Heart right ventricle (tissue), 16 donors: ENCODE measurements around the gene POU3F3. TPM values are rescaled to one million over a fixed set of nuclear protein-coding genes. Genes with fewer than 3 reads are reported as not detected.

Experiments used
- ATAC-seq, 8 donors: fragments of 200-7000 bp; cut with Tn5 transposase; one replicate each; pipeline ENCODE4 v1.9.1; 2020; ENCODE audit warnings: mild to moderate bottlenecking in 8 of 8, moderate library complexity in 8 of 8, moderate number of reproducible peaks in 1 of 8
- DNase-seq, 2 donors: peaks; one replicate each; pipeline ENCODE4 v3.0.0-alpha.2; 2020
- H3K27ac ChIP-seq, 10 donors: fragments of 200-600 bp; sonication (generic) in 2 of 10; one replicate each; pipeline versions ENCODE4 v1.5.0 to v1.8.0; 2020 to 2022; ENCODE audit warnings: mild to moderate bottlenecking in 3 of 10
- H3K27me3 ChIP-seq, 7 donors: fragments of 200-600 bp; one replicate each; pipeline ENCODE4 v1.8.0; 2021 to 2022; ENCODE audit warnings: mild to moderate bottlenecking in 2 of 7
- H3K36me3 ChIP-seq, 9 donors: fragments of 200-600 bp; sonication (generic) in 1 of 9; one replicate each; pipeline versions ENCODE4 v1.5.0 to v1.8.0; 2020 to 2022; ENCODE audit warnings: mild to moderate bottlenecking in 2 of 9
- H3K4me1 ChIP-seq, 9 donors: fragments of 200-600 bp; sonication (generic) in 1 of 9; one replicate each; pipeline versions ENCODE4 v1.5.0 to v1.8.0; 2020 to 2022; ENCODE audit warnings: mild to moderate bottlenecking in 4 of 9
- H3K4me3 ChIP-seq, 10 donors: fragments of 200-600 bp; sonication (generic) in 2 of 10; one replicate each; pipeline versions ENCODE4 v1.5.0 to v1.8.0; 2020 to 2022; ENCODE audit warnings: mild to moderate bottlenecking in 7 of 10, moderate library complexity in 2 of 10
- H3K9me3 ChIP-seq, 11 donors: fragments of 200-600 bp in 10 of 11; sonication (generic) in 2 of 11; one replicate each; pipeline versions ENCODE4 v1.5.0 to v1.8.0; 2013 to 2022; ENCODE audit warnings: mild to moderate bottlenecking in 2 of 11, control low read depth in 1 of 11, moderate library complexity in 1 of 11
- CTCF ChIP-seq, 9 donors: fragments of 200-600 bp; sonication (generic) in 2 of 9; IDR thresholded peaks; one replicate each; pipeline versions ENCODE4 v1.5.0 to v1.8.0; 2021 to 2022; ENCODE audit warnings: antibody characterized with exemption in 9 of 9, mild to moderate bottlenecking in 5 of 9, moderate library complexity in 1 of 9
- WGBS, 2 donors: extraction: QIAGEN DNeasy Blood & Tissue Kit; methylation state at CpG; one replicate each; pipeline ENCODE4 v1.1.7; 2013; ENCODE audit warnings: inconsistent platforms in 1 of 2; 5-methylcytosine and 5-hydroxymethylcytosine counted together
- intact Hi-C, 10 donors: fragments of 100-400 bp; cut with DNase I; formaldehyde crosslinking; loops; one replicate each; pipeline versions ENCODE4 v1.11.1 to v1.14.2; 2022
- polyA plus RNA-seq, 2 donors: library from polyadenylated mRNA; stranded (reverse); fragments of 200-250 nt; gene quantifications; one replicate each; pipeline ENCODE4 v1.2.3, GENCODE V29; 2013
- total RNA-seq, 10 donors: library from RNA; stranded (reverse); fragmentation: NEBNext Ultra II Directional in 3 of 10; extraction: Animal tissue kit (Norgen Biotek cat#: 25700) in 3 of 10; gene quantifications; one replicate each; pipeline versions ENCODE4 v1.2.1 to v1.2.4, GENCODE V29; 2021 to 2023
- donor health status: Arrhythmogenic right ventricular cardiomyopathy.
- donor health status: ischemic (EF 13 %, LVEDD 7.1; RV severe dilation, severe dysfunction).
- donor health status: healthy with polysubstance abuse.
- donor health status: DM: no; HTN: yes; CAD: no.
- donor health status: DM: no; HTN: no; CAD: no.
- donor health status: ischemic (EF 25% LVEDD 6.9; RV normal size, moderate dysfunction).
- donor health status: ischemic (EF 25% LVEDD 5.7; RV mildly dilated, moderate dysfunction).
- donor health status: healthy.
- donor health status: DM: yes; HTN: yes; CAD: no.
- donor health status: Ischemic cardiomyopathy.
- donor health status: ischemic (EF 35%, LVEDD 5.7; RV mildly dilated, moderate dysfunction).
- donor health status: nonischemic (EF 11% LVEDD 7.7; RV severe dilation, severe dysfunction).
- donor health status: DM: yes; HTN: yes; CAD: no.
- donor health status: PGD.
- donor health status: ischemic (EF 29% LVEDD 5.4; RV normal size, mild dysfunction).
- donor health status: nonischemic (EF 23%, LVEDD 6.1; RV moderate dilation, normal function).

Gene POU3F3
- total and polyA plus RNA-seq, 12 donors = 0.04 to 0.61 (median 0.12) TPM; not detected in 5

- no peak for TF ChIP-seq CTCF (IDR thresholded peaks at IDR 0.05)
- no peak overlapping the region for H3K27ac ChIP-seq
- H3K9me3 ChIP-seq = no peaks in the 10 kb centered on the region
- no peak for DNase-seq
- WGBS, 2 donors = 3 to 5% methylated on average over 11 of the region's 11 CpGs
- H3K4me1 ChIP-seq = peaks cover 0 to 33% (median 18%) of the 10 kb centered on the region in 9 donors
- peaks cover 62 to 100% (median 100%) of the 10 kb centered on the region in 7 donors for H3K27me3 ChIP-seq
- peak overlapping the region in 5 of 10 donors; percentile 3 to 44 (median 32) for H3K4me3 ChIP-seq
- no peaks in the 10 kb centered on the region for H3K36me3 ChIP-seq
- intact Hi-C loops = no loop called here
- no peak for ATAC-seq
Measured at GRCh38 chr2:104861351-104862057, 7.6 kb downstream of the POU3F3 start.

GRCh38 chr2:104862058-104862941 is 8.4 kb downstream of the POU3F3 start:
- H3K9me3 ChIP-seq = no peaks in the 10 kb centered on the region
- H3K4me3 ChIP-seq = peak overlapping the region in 5 of 10 donors; percentile 9 to 44 (median 32)
- H3K4me1 ChIP-seq = peaks cover 0 to 27% (median 14%) of the 10 kb centered on the region in 9 donors
- DNase-seq = no peak
- intact Hi-C loops = no loop called here
- peaks cover 67 to 100% (median 100%) of the 10 kb centered on the region in 7 donors for H3K27me3 ChIP-seq
- peak in 3 of 8 donors; percentile 20 to 74 (median 48) for ATAC-seq
- 1 to 4% methylated on average over 60 of the region's 60 CpGs for WGBS, 2 donors
- TF ChIP-seq CTCF (IDR thresholded peaks at IDR 0.05) = no peak
- no peaks in the 10 kb centered on the region for H3K36me3 ChIP-seq
- no peak overlapping the region for H3K27ac ChIP-seq

GRCh38 chr2:104863146-104863467 is 9.2 kb downstream of the POU3F3 start:
- peaks cover 67 to 100% (median 100%) of the 10 kb centered on the region in 7 donors for H3K27me3 ChIP-seq
- peaks cover 0 to 22% (median 9%) of the 10 kb centered on the region in 9 donors for H3K4me1 ChIP-seq
- ATAC-seq (no peak), DNase-seq (no peak)
- intact Hi-C loops = no loop called here
- WGBS, 2 donors = 7 to 14% methylated on average over 8 of the region's 8 CpGs
- no peak overlapping the region for H3K4me3 ChIP-seq
- no peaks in the 10 kb centered on the region for H3K9me3 ChIP-seq
- no peak for TF ChIP-seq CTCF (IDR thresholded peaks at IDR 0.05)
- H3K36me3 ChIP-seq = no peaks in the 10 kb centered on the region
- H3K27ac ChIP-seq = no peak overlapping the region

- TF ChIP-seq CTCF (IDR thresholded peaks at IDR 0.05) = no peak
- Histone ChIP-seq H3K4me1 (peaks cover 0 to 22% (median 9%) of the 10 kb centered on the region in 9 donors), H3K27me3 (peaks cover 69 to 100% (median 100%) of the 10 kb centered on the region in 7 donors), H3K27ac (no peak overlapping the region), H3K4me3 (no peak overlapping the region), H3K36me3 (no peaks in the 10 kb centered on the region), H3K9me3 (no peaks in the 10 kb centered on the region)
- DNase-seq = no peak
- ATAC-seq = peak in 2 of 8 donors; percentile 22 to 57
- 3 to 6% methylated on average over 60 of the region's 60 CpGs for WGBS, 2 donors
- intact Hi-C loops = no loop called here
Measured at GRCh38 chr2:104863468-104864279, 9.8 kb downstream of the POU3F3 start.
